ENCODE data around the gene PPP1R11. TPM values are rescaled to one million over a fixed set of nuclear protein-coding genes. Genes with fewer than 3 reads are reported as not detected.

Gene PPP1R11
- total and polyA plus RNA-seq, 2 of the 13 experiments (the other 11 are each of a cell fraction or from before 2014, with no cell fraction given) = 32.1 to 58.9 TPM

DNA sequence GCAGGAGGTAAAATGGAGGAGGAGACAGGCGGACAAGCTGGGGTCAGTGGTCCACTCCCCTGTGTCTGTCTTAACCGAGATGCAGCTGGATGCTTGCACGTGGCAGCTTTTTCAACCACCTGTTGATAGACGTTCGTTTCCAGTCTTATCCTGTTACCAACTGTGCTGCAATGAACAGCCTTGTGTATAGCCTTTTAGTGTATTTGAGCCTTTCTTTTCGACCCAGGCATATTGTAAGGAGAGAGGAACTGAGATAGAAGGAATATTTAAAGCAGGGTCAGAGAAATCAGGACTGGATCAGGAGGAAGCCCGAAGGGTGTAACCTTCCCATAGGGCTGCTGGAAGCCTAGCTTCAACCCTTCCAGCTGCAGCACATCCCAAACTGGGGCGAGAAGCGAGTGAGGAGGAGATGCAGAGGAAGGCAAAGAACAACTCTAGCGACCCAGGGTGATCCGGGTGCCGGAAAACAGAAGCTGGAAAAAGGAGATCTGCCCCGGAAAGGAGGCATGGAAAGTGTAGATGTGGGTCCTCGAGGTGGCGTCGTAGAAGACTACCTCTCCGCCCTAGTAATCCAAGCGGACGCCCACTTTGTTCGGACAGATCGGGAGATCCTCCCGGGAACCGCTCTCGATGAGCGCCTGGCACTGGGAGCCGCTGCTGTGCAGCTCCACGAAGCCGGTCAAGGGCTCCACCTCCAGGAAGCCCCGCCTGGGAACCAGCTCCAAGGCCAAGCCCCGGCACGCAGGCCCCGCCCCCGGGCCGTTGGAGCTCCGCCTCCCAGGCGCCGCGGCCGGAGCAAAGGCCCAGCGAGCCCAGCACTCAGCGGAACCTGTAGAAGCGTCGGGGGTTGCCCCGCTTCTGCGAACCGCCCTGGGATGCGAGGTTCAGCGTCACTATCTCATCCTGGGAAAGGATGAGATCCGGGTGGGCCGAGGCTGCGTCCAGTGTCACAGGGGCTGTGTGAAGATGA, 34.7 kb downstream of the PPP1R11 start (continued):
- TF ChIP-seq SRY (CRISPR knock-in tag; IDR thresholded peaks at IDR 0.05) (peak; percentile 59; the same call in 1 of the 2 replicates), MYNN (CRISPR knock-in tag; IDR thresholded peaks at IDR 0.05; ENCODE audit: low read depth) (0 out of 2 replicates have a peak, but pooled peaks have one; percentile 11), SRSF4 (IDR thresholded peaks at IDR 0.05; ENCODE audit: low read depth, low read length, poor library complexity, severe bottlenecking) (no peak), PAF1 (CRISPR knock-in tag; IDR thresholded peaks at IDR 0.05) (no peak), REPIN1 (CRISPR knock-in tag; IDR thresholded peaks at IDR 0.05; ENCODE audit: borderline replicate concordance, low read depth) (peak; percentile 32; the same call in 1 of the 2 replicates), ESRRA (CRISPR knock-in tag; IDR thresholded peaks at IDR 0.05; ENCODE audit: low read depth) (peak; percentile 63; the same call in 1 of the 2 replicates), NR3C1 (CRISPR knock-in tag; IDR thresholded peaks at IDR 0.05) (no peak), ZNF331 (CRISPR knock-in tag; IDR thresholded peaks at IDR 0.05) (0 out of 2 replicates have a peak, but pooled peaks have one; percentile 25), ZEB1 (IDR thresholded peaks at IDR 0.05; ENCODE audit: insufficient replicate concordance, low read depth) (peak; percentile 33), SKI (IDR thresholded peaks at IDR 0.05; ENCODE audit: partially characterized antibody) (no peak), GPN1 (CRISPR knock-in tag; IDR thresholded peaks at IDR 0.05; ENCODE audit: borderline replicate concordance) (no peak), MEIS2 (CRISPR knock-in tag; IDR thresholded peaks at IDR 0.05) (0 out of 2 replicates have a peak, but pooled peaks have one; percentile 24), NFYC (CRISPR knock-in tag; IDR thresholded peaks at IDR 0.05) (no peak), ZNF383 (CRISPR knock-in tag; IDR thresholded peaks at IDR 0.05; ENCODE audit: borderline replicate concordance) (no peak; the same call in 1 of the 2 replicates), ARID2 (CRISPR knock-in tag; IDR thresholded peaks at IDR 0.05; ENCODE audit: borderline replicate concordance) (0 out of 2 replicates have a peak, but pooled peaks have one; percentile 10), ATM (IDR thresholded peaks at IDR 0.05; ENCODE audit: borderline replicate concordance) (no peak), ATF1 (CRISPR knock-in tag; IDR thresholded peaks at IDR 0.05) (no peak), ZNF446 (CRISPR knock-in tag; IDR thresholded peaks at IDR 0.05) (peak; percentile 48), MAF1 (CRISPR knock-in tag; IDR thresholded peaks at IDR 0.05; ENCODE audit: borderline replicate concordance) (no peak), EP300 (IDR thresholded peaks at IDR 0.05; ENCODE audit: low read depth in 2 of 2, low read length in 2 of 2) (peak in 1 of 2 experiments; percentile 29; a peak in 1 of 4 replicates), EP300 (CRISPR knock-in tag; IDR thresholded peaks at IDR 0.05; ENCODE audit: borderline replicate concordance) (no peak; the same call in 1 of the 2 replicates)
- TF ChIP-seq, protein P1, sequence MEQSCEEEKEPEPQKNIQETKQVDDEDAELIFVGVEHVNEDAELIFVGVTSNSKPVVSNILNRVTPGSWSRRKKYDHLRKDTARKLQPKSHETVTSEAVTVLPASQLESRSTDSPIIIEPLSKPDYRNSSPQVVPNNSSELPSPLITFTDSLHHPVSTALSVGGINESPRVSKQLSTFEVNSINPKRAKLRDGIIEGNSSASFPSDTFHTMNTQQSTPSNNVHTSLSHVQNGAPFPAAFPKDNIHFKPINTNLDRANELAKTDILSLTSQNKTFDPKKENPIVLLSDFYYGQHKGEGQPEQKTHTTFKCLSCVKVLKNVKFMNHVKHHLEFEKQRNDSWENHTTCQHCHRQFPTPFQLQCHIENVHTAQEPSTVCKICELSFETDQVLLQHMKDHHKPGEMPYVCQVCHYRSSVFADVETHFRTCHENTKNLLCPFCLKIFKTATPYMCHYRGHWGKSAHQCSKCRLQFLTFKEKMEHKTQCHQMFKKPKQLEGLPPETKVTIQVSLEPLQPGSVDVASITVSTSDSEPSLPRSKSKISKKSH (CRISPR knock-in tag; IDR thresholded peaks at IDR 0.05; ENCODE audit: borderline replicate concordance) = peak; percentile 86; the same call in 1 of the 2 replicates
- TF ChIP-seq, protein P2, sequence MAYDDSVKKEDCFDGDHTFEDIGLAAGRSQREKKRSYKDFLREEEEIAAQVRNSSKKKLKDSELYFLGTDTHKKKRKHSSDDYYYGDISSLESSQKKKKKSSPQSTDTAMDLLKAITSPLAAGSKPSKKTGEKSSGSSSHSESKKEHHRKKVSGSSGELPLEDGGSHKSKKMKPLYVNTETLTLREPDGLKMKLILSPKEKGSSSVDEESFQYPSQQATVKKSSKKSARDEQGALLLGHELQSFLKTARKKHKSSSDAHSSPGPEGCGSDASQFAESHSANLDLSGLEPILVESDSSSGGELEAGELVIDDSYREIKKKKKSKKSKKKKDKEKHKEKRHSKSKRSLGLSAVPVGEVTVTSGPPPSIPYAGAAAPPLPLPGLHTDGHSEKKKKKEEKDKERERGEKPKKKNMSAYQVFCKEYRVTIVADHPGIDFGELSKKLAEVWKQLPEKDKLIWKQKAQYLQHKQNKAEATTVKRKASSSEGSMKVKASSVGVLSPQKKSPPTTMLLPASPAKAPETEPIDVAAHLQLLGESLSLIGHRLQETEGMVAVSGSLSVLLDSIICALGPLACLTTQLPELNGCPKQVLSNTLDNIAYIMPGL (CRISPR knock-in tag; IDR thresholded peaks at IDR 0.05; ENCODE audit: borderline replicate concordance in 1 of 2, low read depth in 1 of 2) = peak; percentile 72 to 91; a peak in 3 of 4 replicates
- TF ChIP-seq, protein P3, sequence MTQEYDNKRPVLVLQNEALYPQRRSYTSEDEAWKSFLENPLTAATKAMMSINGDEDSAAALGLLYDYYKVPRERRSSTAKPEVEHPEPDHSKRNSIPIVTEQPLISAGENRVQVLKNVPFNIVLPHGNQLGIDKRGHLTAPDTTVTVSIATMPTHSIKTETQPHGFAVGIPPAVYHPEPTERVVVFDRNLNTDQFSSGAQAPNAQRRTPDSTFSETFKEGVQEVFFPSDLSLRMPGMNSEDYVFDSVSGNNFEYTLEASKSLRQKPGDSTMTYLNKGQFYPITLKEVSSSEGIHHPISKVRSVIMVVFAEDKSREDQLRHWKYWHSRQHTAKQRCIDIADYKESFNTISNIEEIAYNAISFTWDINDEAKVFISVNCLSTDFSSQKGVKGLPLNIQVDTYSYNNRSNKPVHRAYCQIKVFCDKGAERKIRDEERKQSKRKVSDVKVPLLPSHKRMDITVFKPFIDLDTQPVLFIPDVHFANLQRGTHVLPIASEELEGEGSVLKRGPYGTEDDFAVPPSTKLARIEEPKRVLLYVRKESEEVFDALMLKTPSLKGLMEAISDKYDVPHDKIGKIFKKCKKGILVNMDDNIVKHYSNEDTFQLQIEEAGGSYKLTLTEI (CRISPR knock-in tag; conservative IDR thresholded peaks at IDR 0.05) = no peak
